ENCODE results near the gene C2orf81. TPM values are rescaled to one million over a fixed set of nuclear protein-coding genes. Genes with fewer than 3 reads are reported as not detected.

The C2orf81 gene
- total and polyA plus RNA-seq, 2 of the 4 experiments (the other 2 are of a cell fraction) = 0.18 to 0.74 TPM

GRCh38 chr2:74416778-74417177 is 4.6 kb downstream of the C2orf81 start:
- H3K4ac ChIP-seq (ENCODE audit: low read depth, low read length) = no peak overlapping the region
- H3K23ac ChIP-seq (ENCODE audit: low read depth, low read length) = no peak overlapping the region
- H2BK120ac ChIP-seq (ENCODE audit: low read depth, low read length) = no peak overlapping the region
- POLR2A ChIA-PET (ENCODE audit: unreplicated experiment) = no interaction called here
- H3K18ac ChIP-seq (ENCODE audit: low read depth, low read length) = no peak overlapping the region
- no peak overlapping the region for H2BK20ac ChIP-seq (ENCODE audit: low read depth, low read length)
- no peak overlapping the region for H2AFZ ChIP-seq (replicated peaks; ENCODE audit: low read length, poor library complexity)
- in situ Hi-C loops (cut with MboI; ENCODE audit: low sequenced_read_pairs) = no loop called here
- peaks cover 4% of the 10 kb centered on the region for H3K9me1 ChIP-seq (ENCODE audit: insufficient read depth, low read length)
- no peak overlapping the region for H2BK5ac ChIP-seq (ENCODE audit: low read depth, low read length, poor library complexity, severe bottlenecking)
- CTCF ChIA-PET = no interaction called here
- no CpG with 5 or more reads among the region's 3 CpGs for WGBS, 2 experiments (ENCODE audit: extremely low coverage in 2 of 2, insufficient read length in 1 of 2)
- H3K4me3 ChIP-seq (ENCODE audit: insufficient read depth, low read depth, low read length) = no peak overlapping the region
- H3K56ac ChIP-seq (ENCODE audit: extremely low read depth, insufficient read depth, low read length) = no peak overlapping the region
- no peak overlapping the region for H4K8ac ChIP-seq (ENCODE audit: low read depth in 2 of 2, low read length in 2 of 2)
- no peaks in the 10 kb centered on the region for H4K20me1 ChIP-seq (ENCODE audit: insufficient read depth, low read length)
- no peak overlapping the region for H3K4me2 ChIP-seq (ENCODE audit: low read depth, low read length)
- ATAC-seq (ENCODE audit: low read depth) (no peak), DNase-seq (no peak)
- BruUV-seq (replicated peaks) = no TSS peak
- no peak overlapping the region for H3K14ac ChIP-seq (replicated peaks; ENCODE audit: low read depth, low read length)
- H4K5ac ChIP-seq (ENCODE audit: low read depth, low read length) = no peak overlapping the region
- no peak overlapping the region for H3K9ac ChIP-seq (ENCODE audit: low read depth, low read length)
- no peaks in the 10 kb centered on the region for H3K9me3 ChIP-seq (ENCODE audit: control insufficient read depth, insufficient read depth, low read length)
- no peak overlapping the region for H4K91ac ChIP-seq (ENCODE audit: insufficient read depth, low read depth, low read length)
- dilution Hi-C loops (cut with HindIII; ENCODE audit: low sequenced_read_pairs, unreplicated experiment) = no loop called here
- intact Hi-C loops (cut with micrococcal nuclease) = no loop called here
- no peaks in the 10 kb centered on the region for H3K79me1 ChIP-seq (ENCODE audit: low read depth in 1 of 2, low read length in 2 of 2)
- H2BK15ac ChIP-seq (ENCODE audit: low read depth, low read length) = no peak overlapping the region
- no peak overlapping the region for H2AK5ac ChIP-seq (ENCODE audit: low read depth, low read length)
- H3K27me3 ChIP-seq (ENCODE audit: control insufficient read depth, insufficient read depth, low read length) = peaks cover 31% of the 10 kb centered on the region
- H3K4me1 ChIP-seq (ENCODE audit: control insufficient read depth, insufficient read depth, low read length) = no peaks in the 10 kb centered on the region
- no peak overlapping the region for H2AK9ac ChIP-seq (replicated peaks; ENCODE audit: low read depth, low read length, poor library complexity)
- H3K36me3 ChIP-seq (ENCODE audit: control insufficient read depth, insufficient read depth, low read length) = no peaks in the 10 kb centered on the region
- no peak overlapping the region for H3K27ac ChIP-seq (ENCODE audit: insufficient read depth, low read length)
- TF ChIP-seq RAD21 (IDR thresholded peaks at IDR 0.05; ENCODE audit: low read length) (no peak), CTCF (conservative IDR thresholded peaks at IDR 0.05; ENCODE audit: low read depth, low read length) (peak; percentile 12; the same call in 1 of the 2 replicates)

All from IMR-90 (cell line).